BJ (cell line): Measurements from ENCODE around the gene GABRB1. TPM values are rescaled to one million over a fixed set of nuclear protein-coding genes. Genes with fewer than 3 reads are reported as not detected.
A peak's percentile ranks its signal among the peaks of the same experiment; 100 is the strongest.

Experiments used
- CTCF ChIA-PET: fragments of 350-600 bp; formaldehyde crosslinking; extraction: SDS; loops from one replicate; lab custom pipeline; 2021; ENCODE audit warnings: antibody characterized with exemption, inconsistent platforms; lab: Yijun Ruan, JAX
- POLR2A ChIA-PET: fragments of 300-600 bp; sonication (Branson Sonifier 250); formaldehyde crosslinking; extraction: SDS; loops from one replicate; lab custom pipeline; 2021; ENCODE audit warnings: antibody characterized with exemption; lab: Charles Lee
- DNase-seq: peaks from one replicate; pipeline ENCODE4 v3.0.0-alpha.2; 2011; ENCODE audit warnings: low read depth
- H3K27me3 ChIP-seq: 2 replicates; pipeline ENCODE4 v1.6.0; 2011; ENCODE audit warnings: low read length; ENCODE audit not compliant: control insufficient read depth, insufficient read depth
- H3K36me3 ChIP-seq: 2 replicates; pipeline ENCODE4 v1.5.1; 2011; ENCODE audit warnings: low read length; ENCODE audit not compliant: control insufficient read depth, insufficient read depth
- H3K4me3 ChIP-seq: 2 replicates; pipeline ENCODE4 v1.5.1; 2011; ENCODE audit warnings: low read depth, mild to moderate bottlenecking, control low read depth, low read length
- polyA plus RNA-seq: library from polyadenylated mRNA; depleted of rRNA; stranded (reverse); fragments of >200 nt; gene quantifications from 2 replicates; pipeline ENCODE4 v1.2.3, GENCODE V29; 2011
- TF ChIP-seq, protein P1 (sequence below): IDR thresholded peaks from 2 replicates; pipeline ENCODE4 v1.5.1; 2011; ENCODE audit warnings: low read depth, mild to moderate bottlenecking, control low read depth, inconsistent platforms, low read length, moderate library complexity; ENCODE audit not compliant: insufficient read depth

Gene GABRB1
- polyA plus RNA-seq, 1 experiment = not detected

DNA sequence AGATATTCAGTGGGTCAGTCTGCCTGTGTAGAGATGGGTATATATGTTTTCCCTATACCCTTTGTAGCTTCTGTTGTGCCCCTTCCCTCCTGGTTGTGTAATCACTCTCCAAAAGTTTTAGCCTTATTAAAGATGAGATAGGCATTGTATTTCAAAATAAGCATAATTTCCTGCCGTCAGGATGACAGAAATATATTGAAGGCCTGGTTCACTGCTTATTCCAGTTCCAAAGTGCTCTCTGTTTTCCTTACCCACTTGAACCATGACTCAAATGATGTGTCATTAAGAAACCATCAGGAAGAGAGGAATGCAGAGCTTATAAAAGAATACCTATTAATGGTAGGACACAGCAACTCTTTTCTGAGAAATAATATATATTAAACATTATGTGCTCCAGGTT is 178.5 kb downstream of the GABRB1 start:
- ChIA-PET CTCF (no interaction called here), POLR2A (no interaction called here)
- Histone ChIP-seq H3K27me3 (no peaks in the 10 kb centered on the region), H3K4me3 (no peak overlapping the region), H3K36me3 (no peaks in the 10 kb centered on the region)
- TF ChIP-seq, protein P1, sequence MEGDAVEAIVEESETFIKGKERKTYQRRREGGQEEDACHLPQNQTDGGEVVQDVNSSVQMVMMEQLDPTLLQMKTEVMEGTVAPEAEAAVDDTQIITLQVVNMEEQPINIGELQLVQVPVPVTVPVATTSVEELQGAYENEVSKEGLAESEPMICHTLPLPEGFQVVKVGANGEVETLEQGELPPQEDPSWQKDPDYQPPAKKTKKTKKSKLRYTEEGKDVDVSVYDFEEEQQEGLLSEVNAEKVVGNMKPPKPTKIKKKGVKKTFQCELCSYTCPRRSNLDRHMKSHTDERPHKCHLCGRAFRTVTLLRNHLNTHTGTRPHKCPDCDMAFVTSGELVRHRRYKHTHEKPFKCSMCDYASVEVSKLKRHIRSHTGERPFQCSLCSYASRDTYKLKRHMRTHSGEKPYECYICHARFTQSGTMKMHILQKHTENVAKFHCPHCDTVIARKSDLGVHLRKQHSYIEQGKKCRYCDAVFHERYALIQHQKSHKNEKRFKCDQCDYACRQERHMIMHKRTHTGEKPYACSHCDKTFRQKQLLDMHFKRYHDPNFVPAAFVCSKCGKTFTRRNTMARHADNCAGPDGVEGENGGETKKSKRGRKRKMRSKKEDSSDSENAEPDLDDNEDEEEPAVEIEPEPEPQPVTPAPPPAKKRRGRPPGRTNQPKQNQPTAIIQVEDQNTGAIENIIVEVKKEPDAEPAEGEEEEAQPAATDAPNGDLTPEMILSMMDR = no peak
- peak; percentile 41 for DNase-seq

DNA sequence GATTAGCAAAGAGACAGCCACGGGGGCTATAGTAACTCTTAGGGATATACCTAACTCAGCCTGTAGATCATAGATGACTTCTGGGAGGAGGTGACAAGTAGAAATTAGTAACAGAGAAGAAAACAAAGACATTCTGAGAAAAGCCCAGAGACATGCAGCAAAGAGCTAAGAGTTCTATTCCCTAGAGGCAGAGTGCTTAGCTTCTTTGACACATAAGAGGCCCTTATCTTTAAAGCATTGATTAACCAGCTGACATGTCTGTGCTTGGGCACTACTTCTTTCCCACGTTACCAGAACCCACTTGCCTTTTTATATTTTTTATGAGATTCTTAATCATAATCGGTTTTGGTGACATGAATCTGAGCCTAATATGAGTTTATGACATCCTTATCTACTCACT is 179.5 kb downstream of the GABRB1 start:
- Histone ChIP-seq H3K4me3 (no peak overlapping the region), H3K36me3 (no peaks in the 10 kb centered on the region), H3K27me3 (no peaks in the 10 kb centered on the region)
- DNase-seq = no peak
- POLR2A ChIA-PET = no interaction called here
- CTCF ChIA-PET = no interaction called here
- TF ChIP-seq, protein P1 = no peak

DNA sequence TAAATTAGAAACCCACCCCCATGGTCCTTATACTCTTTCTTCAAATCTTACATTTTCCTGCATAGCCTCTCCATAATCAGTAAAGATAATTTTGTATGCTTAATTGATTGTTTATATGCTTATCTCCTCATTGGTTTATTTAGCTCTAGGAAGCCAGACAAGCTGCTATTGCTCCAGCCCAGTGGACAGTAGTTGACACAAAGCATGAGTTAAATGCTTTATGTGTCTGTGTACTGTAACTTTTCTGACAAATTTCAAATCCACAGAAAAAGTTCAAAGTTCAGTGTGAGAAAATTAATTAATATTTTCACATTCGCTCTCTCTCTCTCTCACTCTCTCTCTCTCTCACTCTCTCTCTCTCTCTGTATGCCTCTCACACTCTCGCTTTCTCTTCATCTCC is 181.7 kb downstream of the GABRB1 start:
- no peak overlapping the region for H3K4me3 ChIP-seq
- TF ChIP-seq, protein P1 = no peak
- POLR2A ChIA-PET = no interaction called here
- H3K27me3 ChIP-seq = no peaks in the 10 kb centered on the region
- CTCF ChIA-PET = no interaction called here
- no peaks in the 10 kb centered on the region for H3K36me3 ChIP-seq
- no peak for DNase-seq

DNA sequence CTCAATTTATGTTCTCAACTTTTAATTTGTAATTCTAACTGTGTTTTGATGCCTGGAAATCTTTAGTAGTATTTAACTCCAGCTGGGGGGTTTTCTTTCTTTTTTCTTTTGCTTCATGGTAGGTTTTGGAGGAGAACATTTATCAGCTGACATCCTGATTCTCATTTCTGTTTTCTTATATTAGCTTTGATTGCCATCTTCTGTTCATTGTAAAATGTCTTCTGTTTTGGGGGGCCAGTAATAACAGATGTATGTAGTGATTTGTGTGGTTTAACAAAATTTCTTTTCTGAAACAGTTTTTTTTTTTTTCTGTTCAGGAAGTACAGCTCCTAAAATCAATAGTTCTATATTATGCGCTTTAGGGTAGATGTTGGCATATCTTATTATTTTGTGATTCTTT is 182.2 kb downstream of the GABRB1 start:
- TF ChIP-seq, protein P1 = no peak
- Histone ChIP-seq H3K4me3 (no peak overlapping the region), H3K27me3 (no peaks in the 10 kb centered on the region), H3K36me3 (no peaks in the 10 kb centered on the region)
- ChIA-PET CTCF (no interaction called here), POLR2A (no interaction called here)
- no peak for DNase-seq

DNA sequence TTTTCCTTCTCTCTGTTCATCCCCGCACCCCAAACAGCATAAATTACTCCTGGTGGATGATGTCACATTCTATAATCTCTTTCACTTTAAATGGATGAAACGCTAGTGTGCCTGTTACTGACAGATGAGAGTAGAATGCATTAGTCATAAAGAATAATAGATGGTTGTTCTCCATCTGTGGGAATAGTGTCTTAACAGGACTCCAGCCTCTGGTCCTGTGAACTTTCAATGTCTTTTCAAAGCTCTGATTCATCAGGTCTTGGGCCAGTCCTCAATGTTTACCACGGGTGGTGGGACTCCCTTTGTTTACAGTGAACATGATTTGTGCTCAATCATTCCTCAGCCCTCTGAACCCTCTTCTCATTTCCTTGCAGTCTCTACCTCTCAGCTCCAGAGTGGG is 182.6 kb downstream of the GABRB1 start:
- TF ChIP-seq, protein P1 = no peak
- POLR2A ChIA-PET = no interaction called here

More for the DNA sequence above, 182.6 kb downstream of the GABRB1 start:
- no peaks in the 10 kb centered on the region for H3K36me3 ChIP-seq
- no peaks in the 10 kb centered on the region for H3K27me3 ChIP-seq
- DNase-seq = peak; percentile 48
- CTCF ChIA-PET = no interaction called here
- no peak overlapping the region for H3K4me3 ChIP-seq
